OCI-LY7 (cell line): ENCODE measurements around the gene ZNF212. TPM values are rescaled to one million over a fixed set of nuclear protein-coding genes. Genes with fewer than 3 reads are reported as not detected.

Source experiments
- BruUV-seq: library from RNA; stranded (reverse); fragments of 400-500 nt; replicated peaks from 2 replicates; lab custom pipeline; 2021; lab: Mats Ljungman, UMichigan
- CTCF ChIA-PET: fragments of 300-600 bp; sonication (Branson Sonifier 250); formaldehyde crosslinking; loops from one replicate; lab custom pipeline; 2022; ENCODE audit warnings: antibody characterized with exemption; ENCODE audit not compliant: unreplicated experiment; lab: Charles Lee
- POLR2A ChIA-PET: fragments of 300-600 bp; sonication (Branson Sonifier 250); formaldehyde crosslinking; loops from one replicate; lab custom pipeline; 2022; ENCODE audit warnings: antibody characterized with exemption; lab: Charles Lee
- DNase-seq: peaks from one replicate; pipeline ENCODE4 v3.0.0-alpha.2; 2015; ENCODE audit warnings: low spot score
- H2AFZ ChIP-seq: fragments of 200-600 bp; sonication (generic), shearing (Covaris generic); 2 replicates; pipeline ENCODE4 v1.6.1; 2014; ENCODE audit warnings: mild to moderate bottlenecking, antibody characterized with exemption, low read length, moderate library complexity
- H3K27ac ChIP-seq: fragments of 200-600 bp; sonication (generic); 2 replicates; pipeline ENCODE4 v1.5.1; 2014; ENCODE audit warnings: mixed run types, low read depth, mild to moderate bottlenecking, moderate library complexity, low read length, inconsistent platforms; ENCODE audit not compliant: poor library complexity, severe bottlenecking
- H3K36me3 ChIP-seq: fragments of 200-600 bp; sonication (generic); 2 replicates; pipeline ENCODE4 v1.6.1; 2014; ENCODE audit warnings: mild to moderate bottlenecking, antibody characterized with exemption, low read length, moderate library complexity, mixed read lengths; ENCODE audit not compliant: insufficient read depth
- H3K4me1 ChIP-seq: fragments of 200-600 bp; sonication (generic); 2 replicates; pipeline ENCODE4 v1.5.1; 2014; ENCODE audit warnings: mild to moderate bottlenecking, low read length; ENCODE audit not compliant: insufficient read depth, poor library complexity, severe bottlenecking
- H3K4me2 ChIP-seq: fragments of 200-600 bp; sonication (generic); 2 replicates; pipeline ENCODE4 v1.6.1; 2014; ENCODE audit warnings: mild to moderate bottlenecking, low read length
- H3K4me3 ChIP-seq: fragments of 200-600 bp; sonication (generic); 2 replicates; pipeline ENCODE4 v1.5.1; 2014; ENCODE audit warnings: mild to moderate bottlenecking, low read depth, low read length; ENCODE audit not compliant: poor library complexity, severe bottlenecking
- H3K79me2 ChIP-seq: fragments of 200-600 bp; sonication (generic); 2 replicates; pipeline ENCODE4 v1.6.1; 2016; ENCODE audit warnings: low read depth, mild to moderate bottlenecking, low read length, moderate library complexity, mixed read lengths; ENCODE audit not compliant: insufficient read depth
- H3K9me2 ChIP-seq: fragments of 200-600 bp; sonication (generic); 2 replicates; pipeline ENCODE4 v1.6.1; 2016; ENCODE audit warnings: mild to moderate bottlenecking, low read length, mixed read lengths; ENCODE audit not compliant: insufficient read depth
- H3K9me3 ChIP-seq: fragments of 200-600 bp; sonication (generic); 2 replicates; pipeline ENCODE4 v1.6.1; 2014; ENCODE audit warnings: mild to moderate bottlenecking, mixed run types, low read length, mixed read lengths
- H4K20me1 ChIP-seq: fragments of 200-600 bp; sonication (generic); 2 replicates; pipeline ENCODE4 v1.6.1; 2014; ENCODE audit warnings: mild to moderate bottlenecking, antibody characterized with exemption, low read length, moderate library complexity, mixed read lengths; ENCODE audit not compliant: insufficient read depth
- EZH2phosphoT487 ChIP-seq: fragments of 200-600 bp; sonication (generic); IDR thresholded peaks from 2 replicates; pipeline ENCODE4 v1.6.1; 2018; ENCODE audit warnings: low read depth, borderline replicate concordance, mild to moderate bottlenecking, mixed run types, antibody characterized with exemption, low read length, moderate library complexity, mixed read lengths
- intact Hi-C: fragments of 100-400 bp; cut with micrococcal nuclease; formaldehyde crosslinking; loops from one replicate; pipeline ENCODE4 v1.10.0; 2022; ENCODE audit not compliant: unreplicated experiment
- total RNA-seq, 2 experiments: library from RNA; depleted of rRNA in 1 of 2; stranded (reverse); fragments of >200 nt in 1 of 2; shearing (Covaris generic) in 1 of 2; gene quantifications; 2 replicates each; pipeline ENCODE4 v1.2.3, GENCODE V29; 2014 to 2022
- TF ChIP-seq, protein P1 (sequence below): fragments of 200-600 bp; sonication (generic); conservative IDR thresholded peaks from 2 replicates; pipeline ENCODE4 v1.5.1; 2014; ENCODE audit warnings: mild to moderate bottlenecking, antibody characterized with exemption, low read length, moderate library complexity, mixed read lengths

ZNF212 gene
- total RNA-seq, 2 experiments from 2014 or later = 11.6 to 12.7 TPM

- peak overlapping the region; percentile 92 for H3K4me3 ChIP-seq
- ChIA-PET POLR2A (interaction anchor here (0.5 to 1.1 kb wide), 5 partner anchors 12 to 67 kb away, joined by 3 to 9 read pairs (median 3); partner anchors contain the start of gene ZNF783), CTCF (interaction anchor here (1.1 kb wide), 1 partner anchor 90 kb away, joined by 3 read pairs; no protein-coding TSS in a partner anchor)
- H3K4me1 ChIP-seq = peaks cover 18% of the 10 kb centered on the region
- no TSS peak for BruUV-seq
- peak overlapping the region; percentile 91 for H3K4me2 ChIP-seq
- no peak for DNase-seq
- H4K20me1 ChIP-seq = no peaks in the 10 kb centered on the region
- H3K79me2 ChIP-seq = peaks cover 13% of the 10 kb centered on the region; the same call in 1 of the 2 replicates
- no peak overlapping the region for H3K27ac ChIP-seq
- peaks cover 20% of the 10 kb centered on the region for H3K36me3 ChIP-seq
- peak overlapping the region; percentile 96 for H2AFZ ChIP-seq
- intact Hi-C loops = no loop called here
- no peaks in the 10 kb centered on the region for H3K9me3 ChIP-seq
- TF ChIP-seq EZH2phosphoT487 = no peak
- TF ChIP-seq, protein P1, sequence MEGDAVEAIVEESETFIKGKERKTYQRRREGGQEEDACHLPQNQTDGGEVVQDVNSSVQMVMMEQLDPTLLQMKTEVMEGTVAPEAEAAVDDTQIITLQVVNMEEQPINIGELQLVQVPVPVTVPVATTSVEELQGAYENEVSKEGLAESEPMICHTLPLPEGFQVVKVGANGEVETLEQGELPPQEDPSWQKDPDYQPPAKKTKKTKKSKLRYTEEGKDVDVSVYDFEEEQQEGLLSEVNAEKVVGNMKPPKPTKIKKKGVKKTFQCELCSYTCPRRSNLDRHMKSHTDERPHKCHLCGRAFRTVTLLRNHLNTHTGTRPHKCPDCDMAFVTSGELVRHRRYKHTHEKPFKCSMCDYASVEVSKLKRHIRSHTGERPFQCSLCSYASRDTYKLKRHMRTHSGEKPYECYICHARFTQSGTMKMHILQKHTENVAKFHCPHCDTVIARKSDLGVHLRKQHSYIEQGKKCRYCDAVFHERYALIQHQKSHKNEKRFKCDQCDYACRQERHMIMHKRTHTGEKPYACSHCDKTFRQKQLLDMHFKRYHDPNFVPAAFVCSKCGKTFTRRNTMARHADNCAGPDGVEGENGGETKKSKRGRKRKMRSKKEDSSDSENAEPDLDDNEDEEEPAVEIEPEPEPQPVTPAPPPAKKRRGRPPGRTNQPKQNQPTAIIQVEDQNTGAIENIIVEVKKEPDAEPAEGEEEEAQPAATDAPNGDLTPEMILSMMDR = no peak
- no peaks in the 10 kb centered on the region for H3K9me2 ChIP-seq
Measured at GRCh38 chr7:149194799-149195179, 44.7 kb upstream of the ZNF212 start.

GRCh38 chr7:149195180-149196150, 44.0 kb upstream of the ZNF212 start, which contains the start of gene ZNF282:
Gene ZNF282, plus strand, starts transcription at chr7:149195546. Its CDS starts 44 bp downstream, at chr7:149195590.
- no peaks in the 10 kb centered on the region for H4K20me1 ChIP-seq
- H3K36me3 ChIP-seq = peaks cover 26% of the 10 kb centered on the region
- no TSS peak for BruUV-seq
- H3K9me2 ChIP-seq = no peaks in the 10 kb centered on the region
- H3K4me1 ChIP-seq = peaks cover 18% of the 10 kb centered on the region
- peak within 1 kb of the TSS; percentile 91 for H3K4me2 ChIP-seq
- H3K79me2 ChIP-seq = peaks cover 13% of the 10 kb centered on the region; the same call in 1 of the 2 replicates
- ChIA-PET CTCF (interaction anchor here (1.1 kb wide), 1 partner anchor 90 kb away, joined by 3 read pairs; no protein-coding TSS in a partner anchor), POLR2A (interaction anchor here (0.5 to 1.1 kb wide), 10 partner anchors 10 to 1702 kb away, joined by 3 to 9 read pairs (median 3); partner anchors contain the start of genes ZNF398 and ZNF783)
- TF ChIP-seq, protein P1 = peak; percentile 79
- TF ChIP-seq EZH2phosphoT487 = no peak
- H3K4me3 ChIP-seq = peak within 1 kb of the TSS; percentile 92
- no peaks in the 10 kb centered on the region for H3K9me3 ChIP-seq
- intact Hi-C loops = loop anchor here (1.0 kb wide), 1 partner anchor 48 kb away; the partner anchor contains the start of gene ZNF398
- peak within 1 kb of the TSS; percentile 96 for H2AFZ ChIP-seq
- peak within 1 kb of the TSS; percentile 20 for H3K27ac ChIP-seq
- peak; percentile 84 for DNase-seq
